Naive B cell (primary cell): ENCODE results near the gene MRPS31. TPM values are rescaled to one million over a fixed set of nuclear protein-coding genes. Genes with fewer than 3 reads are reported as not detected.
"Not testable (repeated sequence)": the region's sequence is repeated elsewhere in the genome, so short reads cannot be mapped to it uniquely, and the experiment has no call there.

Source experiments
- ATAC-seq, 2 donors: fragments of 150-1000 bp; cut with Tn5 transposase; 2 replicates each; pipeline ENCODE4 v1.10.0; 2021; ENCODE audit warnings: low read depth in 2 of 2, mild to moderate bottlenecking in 2 of 2, moderate library complexity in 2 of 2
- DNase-seq: peaks from one replicate; pipeline ENCODE4 v3.0.0; 2022
- H3K27ac Mint-ChIP-seq, 6 donors: one replicate each; pipeline ENCODE4 v1.8.0; 2020 to 2022; ENCODE audit warnings: mild to moderate bottlenecking in 6 of 6, mixed read lengths in 6 of 6, moderate library complexity in 5 of 6, inconsistent platforms in 2 of 6
- H3K27me3 Mint-ChIP-seq, 3 donors: one replicate each; pipeline ENCODE4 v1.8.0; 2021 to 2022; ENCODE audit warnings: mixed read lengths in 3 of 3, mild to moderate bottlenecking in 1 of 3
- H3K36me3 Mint-ChIP-seq, 2 donors: one replicate each; pipeline ENCODE4 v1.8.0; 2020 to 2022; ENCODE audit warnings: mixed read lengths in 2 of 2, inconsistent platforms in 1 of 2, mild to moderate bottlenecking in 1 of 2
- H3K4me1 Mint-ChIP-seq, 3 donors: one replicate each; pipeline ENCODE4 v1.8.0; 2020 to 2022; ENCODE audit warnings: mixed read lengths in 3 of 3, inconsistent platforms in 1 of 3, mild to moderate bottlenecking in 1 of 3, moderate library complexity in 1 of 3
- H3K4me3 Mint-ChIP-seq, 8 donors: one replicate each; pipeline ENCODE4 v1.8.0; 2020 to 2022; ENCODE audit warnings: mild to moderate bottlenecking in 8 of 8, mixed read lengths in 8 of 8, moderate library complexity in 8 of 8, inconsistent platforms in 2 of 8
- H3K9me3 Mint-ChIP-seq, 7 donors: one replicate each; pipeline ENCODE4 v1.8.0; 2020 to 2022; ENCODE audit warnings: mixed read lengths in 7 of 7, mild to moderate bottlenecking in 5 of 7, inconsistent platforms in 2 of 7, moderate library complexity in 1 of 7
- polyA plus RNA-seq, 6 donors: library from polyadenylated mRNA; unstranded; fragments of 300-500 nt; fragmentation: Illumina TruSeq; gene quantifications; one replicate each; pipeline ENCODE4 v1.2.3, GENCODE V29; 2021; ENCODE audit warnings: low read depth in 6 of 6

MRPS31 gene
- polyA plus RNA-seq, 6 donors from 2014 or later: 23.2 to 53.0 (median 46.9) TPM

GRCh38 chr13:40799508-40799907, 28.5 kb upstream of the MRPS31 start:
- ATAC-seq (no peak), DNase-seq (no peak)

GRCh38 chr13:40798380-40798779, 27.4 kb upstream of the MRPS31 start:
- no peaks in the 10 kb centered on the region for H3K27me3 Mint-ChIP-seq
- H3K36me3 Mint-ChIP-seq: peaks cover 0 to 7% of the 10 kb centered on the region in 2 donors
- DNase-seq: no peak

More at GRCh38 chr13:40799508-40799907, 28.5 kb upstream of the MRPS31 start:
- no peaks in the 10 kb centered on the region for H3K9me3 Mint-ChIP-seq
- H3K27me3 Mint-ChIP-seq: no peaks in the 10 kb centered on the region
- peak overlapping the region in 1 of 6 donors; percentile 2 for H3K27ac Mint-ChIP-seq
- peaks cover 0 to 7% (median 4%) of the 10 kb centered on the region in 3 donors for H3K4me1 Mint-ChIP-seq
- H3K4me3 Mint-ChIP-seq: no peak overlapping the region
- peaks cover 4 to 7% of the 10 kb centered on the region in 2 donors for H3K36me3 Mint-ChIP-seq

DNA sequence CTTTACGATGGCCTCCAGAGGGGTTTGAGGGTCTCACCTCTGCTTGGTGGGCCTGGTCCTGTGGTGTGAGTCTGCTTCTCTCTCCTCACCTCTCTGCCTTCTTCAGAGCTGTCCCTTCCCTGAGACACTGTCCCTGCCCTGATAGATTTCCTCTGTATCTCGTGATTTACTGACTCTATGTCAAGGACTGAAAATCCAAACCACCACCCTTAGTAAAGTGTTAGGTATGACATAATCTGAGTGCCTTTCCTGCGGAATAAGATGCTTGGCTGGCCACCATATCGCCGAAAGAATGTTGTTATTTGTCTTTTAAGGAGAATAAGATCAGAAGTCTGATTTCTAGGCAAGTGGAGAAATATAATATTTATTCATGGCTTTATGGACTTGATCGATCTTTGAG, 25.7 kb upstream of the MRPS31 start:
- Mint-ChIP-seq H3K27ac (no peak overlapping the region), H3K36me3 (peaks cover 0 to 7% of the 10 kb centered on the region in 2 donors), H3K27me3 (no peaks in the 10 kb centered on the region), H3K4me3 (no peak overlapping the region), H3K9me3 (no peaks in the 10 kb centered on the region), H3K4me1 (peaks cover 0 to 12% (median 8%) of the 10 kb centered on the region in 3 donors)
- no peak for ATAC-seq
- no peak for DNase-seq

More at GRCh38 chr13:40798380-40798779, 27.4 kb upstream of the MRPS31 start:
- peak overlapping the region in 5 of 8 donors; percentile 9 to 81 (median 48) for H3K4me3 Mint-ChIP-seq
- no peaks in the 10 kb centered on the region for H3K9me3 Mint-ChIP-seq
- peaks cover 0 to 7% (median 4%) of the 10 kb centered on the region in 3 donors for H3K4me1 Mint-ChIP-seq
- peak overlapping the region in 3 of 6 donors; percentile 31 to 81 (median 71) for H3K27ac Mint-ChIP-seq
- ATAC-seq: peak; percentile 40 to 73

DNA sequence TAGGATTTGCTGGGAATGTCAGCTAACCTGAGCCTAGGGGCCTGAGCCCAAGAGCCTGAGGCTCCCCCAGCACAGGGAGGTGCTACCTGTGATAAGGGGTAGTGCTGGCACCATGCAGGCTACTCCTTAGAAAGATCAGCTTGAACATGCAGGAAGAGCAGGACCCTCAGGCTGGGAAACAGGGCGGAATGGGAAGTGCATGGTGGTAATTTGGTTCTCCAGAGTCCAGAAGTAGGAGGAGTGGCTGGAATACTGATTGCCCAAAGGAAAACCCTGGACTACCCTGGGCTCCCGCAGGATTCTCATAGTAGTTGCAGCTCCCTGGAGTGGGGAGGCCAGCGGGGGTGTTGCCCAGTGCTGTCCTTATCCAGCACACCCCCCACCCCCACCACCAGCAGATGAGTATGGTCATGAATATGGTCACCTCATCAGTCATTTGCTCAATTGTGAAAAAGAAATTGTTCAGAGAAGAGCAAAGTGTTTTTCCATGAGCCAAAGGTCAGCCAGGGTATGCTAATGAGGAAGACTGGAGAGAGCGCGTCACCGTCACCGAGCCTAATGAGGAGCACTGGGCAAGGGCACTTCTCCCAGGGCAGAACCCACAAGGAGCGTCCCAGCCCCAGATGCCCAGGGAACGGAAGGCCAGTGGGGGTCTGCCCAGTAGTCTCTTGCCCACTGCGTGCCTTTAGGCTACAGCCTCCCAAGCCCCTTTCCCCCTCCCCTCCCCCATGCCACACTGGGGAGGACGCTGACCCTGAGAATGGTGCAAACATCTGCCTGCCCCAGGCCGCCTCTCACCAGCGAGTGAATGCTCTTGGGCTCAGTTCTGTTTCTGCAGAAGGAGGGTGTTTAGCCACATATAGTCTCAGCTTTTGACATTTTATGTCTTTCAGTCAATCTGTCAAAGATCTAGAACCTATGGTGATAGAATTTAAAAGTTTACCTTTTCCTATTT, 23.7 kb upstream of the MRPS31 start:
- Mint-ChIP-seq H3K27me3 (no peaks in the 10 kb centered on the region), H3K4me1 (peaks cover 0 to 19% (median 12%) of the 10 kb centered on the region in 3 donors), H3K4me3 (no peak overlapping the region), H3K36me3 (no peaks in the 10 kb centered on the region), H3K27ac (no peak overlapping the region), H3K9me3 (no peaks in the 10 kb centered on the region)
- DNase-seq (no peak), ATAC-seq (no peak)

DNA sequence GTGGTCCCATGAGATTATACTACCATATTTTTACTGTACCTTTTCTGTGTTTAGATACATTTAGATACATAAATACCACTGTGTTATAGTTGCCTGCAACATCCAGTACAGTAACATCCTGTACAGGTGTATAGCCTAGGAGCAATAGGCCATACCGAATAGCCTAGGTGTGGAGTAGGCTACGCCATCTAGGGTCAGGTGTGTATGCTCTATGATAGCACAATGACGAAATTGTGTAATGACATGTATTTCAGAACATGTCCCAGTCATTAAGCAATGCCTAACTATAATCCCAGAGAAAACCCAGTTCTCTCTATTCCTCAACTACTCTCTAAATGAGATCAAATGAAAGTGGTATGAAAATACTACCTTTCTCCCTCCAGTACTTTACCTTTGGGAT, 22.3 kb upstream of the MRPS31 start:
- ATAC-seq (no peak), DNase-seq (no peak)
- Mint-ChIP-seq H3K4me3 (peak overlapping the region in 1 of 8 donors; percentile 62), H3K27me3 (no peaks in the 10 kb centered on the region), H3K9me3 (no peaks in the 10 kb centered on the region), H3K27ac (no peak overlapping the region), H3K36me3 (no peaks in the 10 kb centered on the region), H3K4me1 (peaks cover 0 to 20% (median 6%) of the 10 kb centered on the region in 3 donors)

GRCh38 chr13:40792284-40793051, 21.5 kb upstream of the MRPS31 start:
- peak overlapping the region in 1 of 6 donors; percentile 70 for H3K27ac Mint-ChIP-seq
- no peak for DNase-seq
- H3K36me3 Mint-ChIP-seq: no peaks in the 10 kb centered on the region
- no peaks in the 10 kb centered on the region for H3K27me3 Mint-ChIP-seq
- ATAC-seq: no peak
- no peaks in the 10 kb centered on the region for H3K9me3 Mint-ChIP-seq
- peaks cover 0 to 21% (median 5%) of the 10 kb centered on the region in 3 donors for H3K4me1 Mint-ChIP-seq
- peak overlapping the region in 2 of 8 donors; percentile 62 to 63 for H3K4me3 Mint-ChIP-seq

DNA sequence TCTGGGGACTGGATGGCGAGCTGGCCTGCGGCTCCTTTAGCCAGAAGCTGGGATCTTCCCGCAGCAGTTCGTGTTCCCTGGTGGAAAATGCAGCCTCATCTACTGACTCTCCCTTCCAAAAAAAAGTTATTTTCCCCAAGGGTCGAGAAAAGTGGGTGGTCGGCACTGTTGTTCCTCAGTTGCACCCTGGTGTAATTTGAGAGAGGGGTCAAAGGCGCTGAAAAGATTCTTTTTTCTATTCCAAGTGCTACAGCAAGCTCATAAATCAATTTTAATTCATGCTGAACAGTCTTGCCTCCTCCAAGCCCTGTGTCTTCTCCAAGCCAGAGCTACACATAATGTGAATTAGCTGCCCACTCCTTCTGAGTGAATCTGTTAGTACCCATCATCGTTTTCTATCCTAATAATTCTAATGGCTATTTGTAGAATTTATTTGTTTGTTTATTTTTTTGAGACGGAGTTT, 19.2 kb upstream of the MRPS31 start:
- DNase-seq: no peak
- Mint-ChIP-seq H3K4me3 (peak overlapping the region; percentile 65 to 92 (median 85)), H3K27me3 (no peaks in the 10 kb centered on the region), H3K9me3 (no peaks in the 10 kb centered on the region), H3K27ac (peak overlapping the region in 3 of 6 donors; percentile 53 to 80 (median 78)), H3K4me1 (peaks cover 0 to 25% (median 5%) of the 10 kb centered on the region in 3 donors), H3K36me3 (no peaks in the 10 kb centered on the region)
- ATAC-seq: no peak

- Mint-ChIP-seq H3K36me3 (no peaks in the 10 kb centered on the region), H3K4me3 (peak within 1 kb of the TSS; percentile 65 to 92 (median 88)), H3K9me3 (no peaks in the 10 kb centered on the region), H3K27ac (peak within 1 kb of the TSS; percentile 31 to 91 (median 66)), H3K4me1 (peaks cover 0 to 25% (median 5%) of the 10 kb centered on the region in 3 donors), H3K27me3 (no peaks in the 10 kb centered on the region)
- DNase-seq (peak; percentile 81), ATAC-seq (peak; percentile 96)
Observed at GRCh38 chr13:40789275-40790153, 18.5 kb upstream of the MRPS31 start, which contains the start of gene SLC25A15. TSS of gene SLC25A15 (plus strand) at chr13:40789611. CDS start at chr13:40793227, 3,616 bp downstream.

DNA sequence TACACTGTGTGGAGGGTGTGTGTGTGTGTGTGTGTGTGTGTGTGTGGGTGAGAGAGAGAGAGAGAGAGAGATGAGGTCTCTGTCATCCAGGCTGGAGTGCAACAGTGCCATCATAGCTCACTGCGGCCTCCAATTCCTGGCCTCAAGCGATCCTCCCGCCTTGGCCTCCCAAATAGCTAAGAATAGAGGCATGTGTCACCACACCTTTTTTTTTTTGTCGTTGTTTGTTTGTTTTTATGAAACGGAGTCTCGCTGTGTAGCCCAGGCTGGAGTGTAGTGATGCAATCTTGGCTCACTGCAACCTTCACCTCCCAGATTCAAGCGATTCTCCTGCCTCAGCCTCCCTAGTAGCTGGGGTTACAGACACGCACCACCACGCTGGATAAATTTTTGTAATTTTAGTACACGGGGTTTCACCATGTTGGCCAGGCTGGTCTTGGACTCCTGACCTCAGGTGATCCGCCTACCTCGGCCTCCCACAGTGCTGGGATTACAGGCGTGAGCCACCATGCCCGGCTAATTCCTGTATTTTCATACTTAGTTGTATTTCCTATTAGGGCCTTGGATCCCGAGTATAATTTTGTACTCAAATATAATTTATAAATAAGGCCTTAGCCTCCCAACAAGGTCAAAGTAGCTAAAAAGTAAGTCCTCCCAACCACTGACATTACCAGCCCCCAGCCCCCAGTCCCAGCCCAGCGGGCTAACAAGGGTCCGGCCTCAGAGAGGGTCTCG, 17.7 kb upstream of the MRPS31 start:
- H3K27me3 Mint-ChIP-seq, H3K9me3 Mint-ChIP-seq, ATAC-seq, DNase-seq, H3K36me3 Mint-ChIP-seq: not testable (repeated sequence)
- Mint-ChIP-seq H3K4me1 (peaks cover 0 to 25% (median 5%) of the 10 kb centered on the region in 3 donors), H3K27ac (peak overlapping the region; percentile 16 to 91 (median 46)), H3K4me3 (peak overlapping the region; percentile 64 to 91 (median 74))

DNA sequence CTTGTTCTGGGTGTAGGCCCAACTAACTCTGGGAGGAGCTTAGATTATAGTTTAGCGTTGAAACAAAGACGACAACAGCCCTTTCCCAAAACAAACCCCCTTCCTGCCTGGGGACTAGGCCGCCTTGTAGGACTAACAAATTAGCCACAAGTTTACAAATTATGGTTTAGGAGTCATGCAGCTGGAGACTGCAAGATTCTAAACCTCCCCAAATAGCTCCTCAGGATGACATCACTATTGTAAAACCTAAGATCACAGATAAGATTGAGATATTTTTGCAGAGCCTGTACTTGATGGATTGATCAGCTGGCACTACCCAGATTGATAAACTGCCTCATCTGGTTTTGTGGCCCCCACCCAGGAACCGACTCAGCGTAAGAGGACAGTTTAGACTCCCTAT, 16.1 kb upstream of the MRPS31 start:
- ATAC-seq: no peak
- no peaks in the 10 kb centered on the region for H3K36me3 Mint-ChIP-seq
- H3K4me3 Mint-ChIP-seq: peak overlapping the region in 5 of 8 donors; percentile 12 to 91 (median 67)
- DNase-seq: no peak
- peaks cover 0 to 22% (median 1%) of the 10 kb centered on the region in 3 donors for H3K4me1 Mint-ChIP-seq
- H3K27ac Mint-ChIP-seq: no peak overlapping the region
- no peaks in the 10 kb centered on the region for H3K27me3 Mint-ChIP-seq
- no peaks in the 10 kb centered on the region for H3K9me3 Mint-ChIP-seq

DNA sequence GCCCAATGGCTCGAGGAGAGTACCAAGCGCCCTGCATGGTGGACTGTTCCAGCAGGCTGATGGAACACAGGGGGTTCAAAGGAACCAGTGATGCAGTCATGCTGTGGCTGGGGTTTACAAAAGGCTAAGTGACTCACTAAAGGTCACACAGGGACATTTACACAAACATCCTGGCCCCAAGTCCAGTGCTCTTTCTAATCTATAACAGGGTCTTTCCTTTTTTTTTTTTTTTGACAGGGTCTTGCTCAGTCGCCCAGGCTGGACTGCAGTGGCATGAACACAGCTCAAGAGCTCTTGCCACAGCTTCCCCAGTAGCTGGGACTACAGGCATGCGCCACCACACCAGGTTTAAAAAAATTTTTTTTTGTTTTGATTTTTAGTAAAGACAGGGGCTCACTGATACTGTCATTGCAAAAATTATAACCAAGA, 15.6 kb upstream of the MRPS31 start:
- ATAC-seq: no peak
- Mint-ChIP-seq H3K27me3 (no peaks in the 10 kb centered on the region), H3K36me3 (no peaks in the 10 kb centered on the region), H3K9me3 (no peaks in the 10 kb centered on the region), H3K27ac (peak overlapping the region in 1 of 6 donors; percentile 69), H3K4me1 (peaks cover 3 to 26% (median 4%) of the 10 kb centered on the region in 3 donors), H3K4me3 (peak overlapping the region in 1 of 8 donors; percentile 79)
- no peak for DNase-seq

DNA sequence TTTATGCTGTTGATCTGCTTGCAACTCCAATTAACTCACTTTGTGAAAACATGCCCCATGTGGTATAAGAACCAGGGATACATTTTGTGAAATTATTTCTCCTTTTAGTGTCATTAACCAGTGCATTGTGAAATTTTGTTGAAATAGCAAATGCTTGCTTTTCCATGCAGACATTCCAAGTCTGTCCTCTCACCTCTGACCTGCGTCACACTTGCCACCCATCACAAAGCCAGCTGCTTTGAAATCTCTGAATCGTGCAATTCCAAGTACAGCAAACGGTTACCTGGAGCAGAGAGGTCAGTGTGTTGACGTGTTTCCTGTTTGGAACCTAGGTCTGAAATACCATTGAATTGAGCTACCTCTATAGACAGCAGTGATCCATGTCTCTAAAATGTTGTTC, 13.6 kb upstream of the MRPS31 start:
- no peaks in the 10 kb centered on the region for H3K9me3 Mint-ChIP-seq
- H3K4me1 Mint-ChIP-seq: peaks cover 5 to 16% (median 6%) of the 10 kb centered on the region in 3 donors
- DNase-seq: no peak
- no peak for ATAC-seq
- no peak overlapping the region for H3K27ac Mint-ChIP-seq
- H3K36me3 Mint-ChIP-seq: no peaks in the 10 kb centered on the region
- H3K27me3 Mint-ChIP-seq: no peaks in the 10 kb centered on the region
- H3K4me3 Mint-ChIP-seq: no peak overlapping the region
